ENCODE data around the gene BPIFB1. TPM values are rescaled to one million over a fixed set of nuclear protein-coding genes. Genes with fewer than 3 reads are reported as not detected.

BPIFB1 gene
- total and polyA plus RNA-seq, 2 donors (not counting 1 experiment from before 2014, with no cell fraction given), result not detected

GRCh38 chr20:33352258-33353012 lies 69.4 kb downstream of the BPIFB1 start:
- Histone ChIP-seq H3K36me3 (ENCODE audit: control insufficient read depth, insufficient read depth, low read length) (peaks cover 2% of the 10 kb centered on the region), H3K27me3 (ENCODE audit: control insufficient read depth, insufficient read depth, low read length) (no peaks in the 10 kb centered on the region), H2AFZ (ENCODE audit: low read length) (no peak overlapping the region), H3K4me3 (replicated peaks in 1 of 4; ENCODE audit: control extremely low read depth in 1 of 4, insufficient read depth in 1 of 4, low read depth in 3 of 4, low read length in 4 of 4) (no peak overlapping the region), H4K20me1 (ENCODE audit: control insufficient read depth, extremely low read depth, insufficient read depth, low read length) (peaks cover 1% of the 10 kb centered on the region), H3K27ac (ENCODE audit: insufficient read depth, low read length) (no peak overlapping the region), H3K9me3 (ENCODE audit: control insufficient read depth, insufficient read depth, low read depth, low read length) (no peaks in the 10 kb centered on the region), H3K4me2 (ENCODE audit: extremely low read depth, insufficient read depth, low read length) (no peak overlapping the region), H3K9ac (ENCODE audit: insufficient read depth, low read length) (no peak overlapping the region), H3K79me2 (ENCODE audit: control insufficient read depth, insufficient read depth, low read length) (no peaks in the 10 kb centered on the region), H3K4me1 (ENCODE audit: control insufficient read depth, extremely low read depth, insufficient read depth, low read length) (no peaks in the 10 kb centered on the region)
- DNase-seq (ENCODE audit: low read depth in 2 of 2), result no peak
- no peak for TF ChIP-seq EZH2 (IDR thresholded peaks at IDR 0.05; ENCODE audit: low read length, missing control alignments)
- TF ChIP-seq, protein P1, sequence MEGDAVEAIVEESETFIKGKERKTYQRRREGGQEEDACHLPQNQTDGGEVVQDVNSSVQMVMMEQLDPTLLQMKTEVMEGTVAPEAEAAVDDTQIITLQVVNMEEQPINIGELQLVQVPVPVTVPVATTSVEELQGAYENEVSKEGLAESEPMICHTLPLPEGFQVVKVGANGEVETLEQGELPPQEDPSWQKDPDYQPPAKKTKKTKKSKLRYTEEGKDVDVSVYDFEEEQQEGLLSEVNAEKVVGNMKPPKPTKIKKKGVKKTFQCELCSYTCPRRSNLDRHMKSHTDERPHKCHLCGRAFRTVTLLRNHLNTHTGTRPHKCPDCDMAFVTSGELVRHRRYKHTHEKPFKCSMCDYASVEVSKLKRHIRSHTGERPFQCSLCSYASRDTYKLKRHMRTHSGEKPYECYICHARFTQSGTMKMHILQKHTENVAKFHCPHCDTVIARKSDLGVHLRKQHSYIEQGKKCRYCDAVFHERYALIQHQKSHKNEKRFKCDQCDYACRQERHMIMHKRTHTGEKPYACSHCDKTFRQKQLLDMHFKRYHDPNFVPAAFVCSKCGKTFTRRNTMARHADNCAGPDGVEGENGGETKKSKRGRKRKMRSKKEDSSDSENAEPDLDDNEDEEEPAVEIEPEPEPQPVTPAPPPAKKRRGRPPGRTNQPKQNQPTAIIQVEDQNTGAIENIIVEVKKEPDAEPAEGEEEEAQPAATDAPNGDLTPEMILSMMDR (conservative IDR thresholded peaks at IDR 0.05 in 1 of 2, IDR thresholded peaks at IDR 0.05 in 1 of 2; ENCODE audit: low read depth in 1 of 2, low read length in 2 of 2), result no peak

- Histone ChIP-seq H3K36me3 (ENCODE audit: control insufficient read depth, insufficient read depth, low read length) (peaks cover 2% of the 10 kb centered on the region), H2AFZ (ENCODE audit: low read length) (no peak overlapping the region), H3K27ac (ENCODE audit: insufficient read depth, low read length) (no peak overlapping the region), H3K79me2 (ENCODE audit: control insufficient read depth, insufficient read depth, low read length) (no peaks in the 10 kb centered on the region), H3K4me1 (ENCODE audit: control insufficient read depth, extremely low read depth, insufficient read depth, low read length) (no peaks in the 10 kb centered on the region), H3K4me3 (replicated peaks in 1 of 4; ENCODE audit: control extremely low read depth in 1 of 4, insufficient read depth in 1 of 4, low read depth in 3 of 4, low read length in 4 of 4) (no peak overlapping the region), H3K9me3 (ENCODE audit: control insufficient read depth, insufficient read depth, low read depth, low read length) (no peaks in the 10 kb centered on the region), H4K20me1 (ENCODE audit: control insufficient read depth, extremely low read depth, insufficient read depth, low read length) (no peaks in the 10 kb centered on the region), H3K27me3 (ENCODE audit: control insufficient read depth, insufficient read depth, low read length) (no peaks in the 10 kb centered on the region), H3K9ac (ENCODE audit: insufficient read depth, low read length) (no peak overlapping the region), H3K4me2 (ENCODE audit: extremely low read depth, insufficient read depth, low read length) (no peak overlapping the region)
- DNase-seq (ENCODE audit: low read depth in 2 of 2), result no peak
- TF ChIP-seq EZH2 (IDR thresholded peaks at IDR 0.05; ENCODE audit: low read length, missing control alignments), result no peak
- TF ChIP-seq, protein P1 (conservative IDR thresholded peaks at IDR 0.05 in 1 of 2, IDR thresholded peaks at IDR 0.05 in 1 of 2; ENCODE audit: low read depth in 1 of 2, low read length in 2 of 2), result no peak
Observed at GRCh38 chr20:33353013-33353402, 70.0 kb downstream of the BPIFB1 start.

Other genes with a start within 250 kb of the BPIFB1 start
- not detected in 2 replicates for gene BPIFB3, start 229.3 kb upstream of the BPIFB1 start, total RNA-seq
- not detected in 2 replicates for gene BPIFB3, start 229.3 kb upstream of the BPIFB1 start, polyA plus RNA-seq
- not detected in 2 replicates for gene BPIFB4, start 203.6 kb upstream of the BPIFB1 start, total RNA-seq
- gene BPIFB4, start 203.6 kb upstream of the BPIFB1 start, polyA plus RNA-seq, result not detected in 2 replicates
- not detected in 2 replicates for gene BPIFA2, start 115.1 kb upstream of the BPIFB1 start, total RNA-seq
- gene BPIFA2, start 115.1 kb upstream of the BPIFB1 start, polyA plus RNA-seq, result not detected in 2 replicates
- gene BPIFA3, start 65.9 kb upstream of the BPIFB1 start, total RNA-seq, result not detected in 2 replicates
- not detected in 2 replicates for gene BPIFA3, start 65.9 kb upstream of the BPIFB1 start, polyA plus RNA-seq
- gene BPIFA1, start 47.2 kb upstream of the BPIFB1 start, total RNA-seq, result not detected in 2 replicates
- not detected in 2 replicates for gene BPIFA1, start 47.2 kb upstream of the BPIFB1 start, polyA plus RNA-seq
- 17.5 and 23.8 TPM in 2 replicates for gene CDK5RAP1, start 118.3 kb downstream of the BPIFB1 start, total RNA-seq
- 22.4 and 29.1 TPM in 2 replicates for gene CDK5RAP1, start 118.3 kb downstream of the BPIFB1 start, polyA plus RNA-seq
- gene SNTA1, start 160.5 kb downstream of the BPIFB1 start, total RNA-seq, result 28.8 and 46.6 TPM in 2 replicates
- 17.2 and 18.2 TPM in 2 replicates for gene SNTA1, start 160.5 kb downstream of the BPIFB1 start, polyA plus RNA-seq
- gene CBFA2T2, start 206.9 kb downstream of the BPIFB1 start, total RNA-seq, result 5.1 and 7.3 TPM in 2 replicates
- gene CBFA2T2, start 206.9 kb downstream of the BPIFB1 start, polyA plus RNA-seq, result 4.8 and 5.6 TPM in 2 replicates

All from fibroblast of lung (primary cell).